Muscle layer of colon (tissue), 2 donors: ENCODE measurements around the gene CPED1.
"Not testable (repeated sequence)": the region's sequence is repeated elsewhere in the genome, so short reads cannot be mapped to it uniquely, and the experiment has no call there.

Experiments used
- H3K27ac ChIP-seq: one replicate; pipeline ENCODE4 v1.7.0; 2013; ENCODE audit warnings: low read depth, mild to moderate bottlenecking, low read length, moderate library complexity
- H3K27me3 ChIP-seq, 2 donors: one replicate each; pipeline ENCODE4 v1.7.0; 2013; ENCODE audit warnings: low read length in 2 of 2, mild to moderate bottlenecking in 2 of 2; ENCODE audit not compliant: insufficient read depth in 2 of 2, control insufficient read depth in 1 of 2
- H3K36me3 ChIP-seq: one replicate; pipeline ENCODE4 v1.7.0; 2013; ENCODE audit warnings: mild to moderate bottlenecking, low read length; ENCODE audit not compliant: insufficient read depth
- H3K4me1 ChIP-seq: one replicate; pipeline ENCODE4 v1.7.0; 2013; ENCODE audit warnings: mild to moderate bottlenecking, low read length; ENCODE audit not compliant: insufficient read depth
- H3K4me3 ChIP-seq, 2 donors: one replicate each; pipeline ENCODE4 v1.7.0; 2013; ENCODE audit warnings: low read length in 2 of 2, low read depth in 1 of 2, mild to moderate bottlenecking in 1 of 2, moderate library complexity in 1 of 2
- H3K9ac ChIP-seq: one replicate; pipeline ENCODE4 v1.7.0; 2013; ENCODE audit warnings: low read length
- H3K9me3 ChIP-seq: one replicate; pipeline ENCODE4 v1.7.0; 2013; ENCODE audit warnings: mild to moderate bottlenecking, low read length
- donor health status: abdominal sarcoma.
- donor health status: Adenocarcinoma of cecum.

The CPED1 gene

GRCh38 chr7:121252523-121253235, 264.2 kb downstream of the CPED1 start:
- H3K4me3 ChIP-seq, H3K27me3 ChIP-seq: not testable (repeated sequence)

GRCh38 chr7:121259826-121260225, 271.3 kb downstream of the CPED1 start:
- H3K9ac ChIP-seq: no peak overlapping the region
- H3K27me3 ChIP-seq: no peaks in the 10 kb centered on the region
- H3K9me3 ChIP-seq: no peaks in the 10 kb centered on the region
- H3K27ac ChIP-seq: no peak overlapping the region
- no peaks in the 10 kb centered on the region for H3K36me3 ChIP-seq
- no peaks in the 10 kb centered on the region for H3K4me1 ChIP-seq
- no peak overlapping the region for H3K4me3 ChIP-seq

More at GRCh38 chr7:121252523-121253235, 264.2 kb downstream of the CPED1 start:
- H3K9ac ChIP-seq, H3K4me1 ChIP-seq, H3K27ac ChIP-seq, H3K9me3 ChIP-seq, H3K36me3 ChIP-seq: not testable (repeated sequence)

DNA sequence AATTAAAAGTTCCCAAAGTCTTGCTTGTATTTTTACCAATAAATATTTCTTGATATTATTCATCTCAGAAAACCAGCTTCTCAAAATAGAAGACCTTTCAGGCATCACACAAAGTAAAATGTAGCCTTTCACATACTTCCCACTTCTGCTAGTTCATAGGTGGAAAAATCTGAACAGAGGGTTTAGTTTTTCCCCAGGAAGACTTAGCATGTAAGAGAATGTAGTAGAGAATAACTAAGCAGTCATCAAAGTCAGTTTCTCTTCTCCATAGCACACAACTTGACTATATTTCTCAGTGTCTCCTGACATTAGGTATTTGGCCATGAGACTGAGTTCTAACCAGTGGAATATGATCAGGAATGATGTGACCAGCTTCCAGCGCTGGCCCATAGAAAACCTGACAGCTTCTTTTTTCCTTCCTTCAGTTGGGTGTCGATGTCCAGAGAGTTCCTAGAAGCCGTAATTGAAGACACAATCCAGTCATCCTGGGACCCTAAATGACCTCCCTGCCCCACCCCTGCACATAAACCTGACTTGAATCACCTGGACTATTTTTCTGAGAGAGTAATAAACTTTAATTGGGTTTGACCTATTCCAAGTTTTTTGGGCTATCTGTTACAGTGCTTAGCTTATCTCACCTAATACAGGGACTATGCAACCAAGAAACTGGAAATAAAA, 272.8 kb downstream of the CPED1 start:
- Histone ChIP-seq H3K27ac (no peak overlapping the region), H3K9ac (no peak overlapping the region), H3K4me1 (no peaks in the 10 kb centered on the region), H3K4me3 (no peak overlapping the region), H3K36me3 (peaks cover 9% of the 10 kb centered on the region), H3K9me3 (no peaks in the 10 kb centered on the region), H3K27me3 (no peaks in the 10 kb centered on the region)

DNA sequence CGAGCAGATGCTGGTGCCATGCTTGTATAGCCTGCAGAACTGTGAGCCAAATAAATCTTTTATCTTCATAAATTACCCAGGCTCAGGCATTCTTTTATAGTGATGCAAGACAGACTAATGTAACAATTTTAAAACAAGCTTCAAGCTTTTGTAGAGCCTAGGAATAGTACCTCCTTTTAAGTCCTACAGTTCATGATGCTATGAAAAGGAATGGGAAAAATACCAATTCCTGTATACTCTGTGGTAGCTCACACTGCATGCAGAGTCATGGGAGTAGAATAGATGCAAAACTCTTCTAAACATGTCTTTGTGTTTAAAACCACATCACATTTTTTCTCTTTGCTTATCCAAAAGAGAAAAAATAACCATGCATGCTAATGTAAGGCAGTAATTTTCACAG, 273.7 kb downstream of the CPED1 start:
- H3K27ac ChIP-seq: no peak overlapping the region
- no peaks in the 10 kb centered on the region for H3K4me1 ChIP-seq
- peaks cover 10% of the 10 kb centered on the region for H3K36me3 ChIP-seq
- H3K27me3 ChIP-seq: no peaks in the 10 kb centered on the region
- H3K9me3 ChIP-seq: no peaks in the 10 kb centered on the region
- H3K4me3 ChIP-seq: no peak overlapping the region
- H3K9ac ChIP-seq: no peak overlapping the region

GRCh38 chr7:121262969-121263368, 274.5 kb downstream of the CPED1 start:
- Histone ChIP-seq H3K4me1 (no peaks in the 10 kb centered on the region), H3K36me3 (peaks cover 16% of the 10 kb centered on the region), H3K9ac (no peak overlapping the region), H3K27me3 (no peaks in the 10 kb centered on the region), H3K27ac (no peak overlapping the region), H3K9me3 (no peaks in the 10 kb centered on the region), H3K4me3 (no peak overlapping the region)

- no peak overlapping the region for H3K9ac ChIP-seq
- H3K27ac ChIP-seq: no peak overlapping the region
- H3K4me3 ChIP-seq: no peak overlapping the region
- no peaks in the 10 kb centered on the region for H3K4me1 ChIP-seq
- peaks cover 27% of the 10 kb centered on the region for H3K36me3 ChIP-seq
- no peaks in the 10 kb centered on the region for H3K27me3 ChIP-seq
- H3K9me3 ChIP-seq: no peaks in the 10 kb centered on the region
Observed at GRCh38 chr7:121266307-121266894, 277.9 kb downstream of the CPED1 start.

GRCh38 chr7:121267612-121268011, 279.1 kb downstream of the CPED1 start:
- H3K9ac ChIP-seq: no peak overlapping the region
- H3K27ac ChIP-seq: no peak overlapping the region
- no peak overlapping the region for H3K4me3 ChIP-seq
- H3K27me3 ChIP-seq: no peaks in the 10 kb centered on the region
- peaks cover 27% of the 10 kb centered on the region for H3K36me3 ChIP-seq
- H3K9me3 ChIP-seq: no peaks in the 10 kb centered on the region
- no peaks in the 10 kb centered on the region for H3K4me1 ChIP-seq

DNA sequence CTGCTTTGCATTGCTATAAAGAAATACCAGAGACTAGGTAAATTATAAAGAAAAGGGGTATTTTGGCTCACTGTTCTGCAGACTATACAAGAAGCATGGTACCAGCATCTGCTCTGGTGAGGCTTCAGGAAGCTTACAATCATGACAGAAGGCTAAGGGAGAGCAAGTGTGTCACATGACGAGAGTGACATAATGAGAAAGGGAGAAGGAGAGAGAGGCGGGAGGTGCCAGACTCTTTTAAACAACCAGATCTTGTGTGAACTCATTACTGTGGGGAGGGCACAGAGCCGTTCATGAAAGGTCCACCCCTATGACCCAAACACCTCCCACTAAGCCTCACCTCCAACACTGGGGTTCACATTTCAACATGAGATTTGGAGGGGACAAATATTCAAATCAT, 281.3 kb downstream of the CPED1 start:
- H3K4me3 ChIP-seq: no peak overlapping the region
- H3K4me1 ChIP-seq: no peaks in the 10 kb centered on the region
- no peak overlapping the region for H3K27ac ChIP-seq
- H3K36me3 ChIP-seq: peaks cover 27% of the 10 kb centered on the region
- no peaks in the 10 kb centered on the region for H3K27me3 ChIP-seq
- no peaks in the 10 kb centered on the region for H3K9me3 ChIP-seq
- H3K9ac ChIP-seq: no peak overlapping the region

DNA sequence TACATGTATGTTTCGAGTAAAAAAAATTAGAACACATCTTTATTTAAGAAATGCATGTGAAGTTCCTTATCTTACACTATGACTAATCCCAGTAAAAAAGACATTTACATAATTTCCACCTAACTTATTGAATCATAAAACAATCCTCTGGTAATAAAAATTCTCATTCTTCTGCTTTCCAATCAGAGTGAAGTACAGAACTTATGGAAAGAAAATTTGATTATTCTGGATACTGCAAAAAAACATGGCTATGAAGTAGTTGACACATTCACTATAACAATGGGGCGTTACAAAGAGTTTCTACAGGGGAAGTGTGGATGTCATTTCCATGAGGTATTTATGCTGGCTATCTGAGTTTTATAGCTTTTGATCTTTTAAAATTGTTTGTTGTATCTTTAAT, 282.6 kb downstream of the CPED1 start:
- Histone ChIP-seq H3K27me3 (no peaks in the 10 kb centered on the region), H3K4me1 (no peaks in the 10 kb centered on the region), H3K27ac (no peak overlapping the region), H3K36me3 (peaks cover 21% of the 10 kb centered on the region), H3K9ac (no peak overlapping the region), H3K9me3 (no peaks in the 10 kb centered on the region), H3K4me3 (no peak overlapping the region)

- peaks cover 17% of the 10 kb centered on the region for H3K36me3 ChIP-seq
Observed at GRCh38 chr7:121271916-121272315, 283.4 kb downstream of the CPED1 start.

GRCh38 chr7:121272676-121273075, 284.2 kb downstream of the CPED1 start:
- no peaks in the 10 kb centered on the region for H3K9me3 ChIP-seq
- H3K36me3 ChIP-seq: peaks cover 15% of the 10 kb centered on the region
- H3K4me1 ChIP-seq: no peaks in the 10 kb centered on the region
- no peaks in the 10 kb centered on the region for H3K27me3 ChIP-seq
- H3K9ac ChIP-seq: no peak overlapping the region
- no peak overlapping the region for H3K4me3 ChIP-seq
- H3K27ac ChIP-seq: no peak overlapping the region

More at GRCh38 chr7:121271916-121272315, 283.4 kb downstream of the CPED1 start:
- H3K4me3 ChIP-seq: no peak overlapping the region
- no peak overlapping the region for H3K9ac ChIP-seq
- no peak overlapping the region for H3K27ac ChIP-seq
- no peaks in the 10 kb centered on the region for H3K4me1 ChIP-seq
- no peaks in the 10 kb centered on the region for H3K27me3 ChIP-seq
- H3K9me3 ChIP-seq: no peaks in the 10 kb centered on the region
